Left ventricle myocardium inferior (tissue), 1 donor: Measurements from ENCODE around the gene TAF1D. TPM values are rescaled to one million over a fixed set of nuclear protein-coding genes. Genes with fewer than 3 reads are reported as not detected.

Experiments used
- DNase-seq: peaks from one replicate; pipeline ENCODE4 v3.0.0-alpha.2; 2020
- H3K27ac ChIP-seq: fragments of 200-600 bp; replicated peaks from 2 replicates; pipeline ENCODE4 v1.8.0; 2021
- H3K27me3 ChIP-seq: fragments of 200-600 bp; 2 replicates; pipeline ENCODE4 v1.8.0; 2021; ENCODE audit warnings: low read depth
- H3K36me3 ChIP-seq: fragments of 200-600 bp; 2 replicates; pipeline ENCODE4 v1.8.0; 2021
- H3K4me1 ChIP-seq: fragments of 200-600 bp; 2 replicates; pipeline ENCODE4 v1.8.0; 2021
- H3K4me3 ChIP-seq: fragments of 200-600 bp; 2 replicates; pipeline ENCODE4 v1.8.0; 2021; ENCODE audit warnings: mild to moderate bottlenecking, moderate library complexity
- H3K9me3 ChIP-seq: fragments of 200-600 bp; replicated peaks from 2 replicates; pipeline ENCODE4 v1.8.0; 2021
- intact Hi-C: fragments of 100-400 bp; cut with micrococcal nuclease; formaldehyde crosslinking; loops from one replicate; pipeline ENCODE4 v1.11.0; 2022
- total RNA-seq: library from RNA; stranded (reverse); fragmentation: NEBNext Ultra II Directional; extraction: Animal tissue kit (Norgen Biotek cat#: 25700); gene quantifications from one replicate; pipeline ENCODE4 v1.2.1, GENCODE V29; 2021
- TF ChIP-seq, protein P1 (sequence below): fragments of 200-600 bp; IDR thresholded peaks from 2 replicates; pipeline ENCODE4 v1.8.0; 2021; ENCODE audit warnings: antibody characterized with exemption, mild to moderate bottlenecking, borderline replicate concordance
- donor health status: DM: no; HTN: yes; CAD: no; lungs with severe emphysema.

The TAF1D gene
- total RNA-seq, 1 donor from 2014 or later = 32.6 TPM

- H3K36me3 ChIP-seq = peaks cover 90% of the 10 kb centered on the region
- TF ChIP-seq, protein P1, sequence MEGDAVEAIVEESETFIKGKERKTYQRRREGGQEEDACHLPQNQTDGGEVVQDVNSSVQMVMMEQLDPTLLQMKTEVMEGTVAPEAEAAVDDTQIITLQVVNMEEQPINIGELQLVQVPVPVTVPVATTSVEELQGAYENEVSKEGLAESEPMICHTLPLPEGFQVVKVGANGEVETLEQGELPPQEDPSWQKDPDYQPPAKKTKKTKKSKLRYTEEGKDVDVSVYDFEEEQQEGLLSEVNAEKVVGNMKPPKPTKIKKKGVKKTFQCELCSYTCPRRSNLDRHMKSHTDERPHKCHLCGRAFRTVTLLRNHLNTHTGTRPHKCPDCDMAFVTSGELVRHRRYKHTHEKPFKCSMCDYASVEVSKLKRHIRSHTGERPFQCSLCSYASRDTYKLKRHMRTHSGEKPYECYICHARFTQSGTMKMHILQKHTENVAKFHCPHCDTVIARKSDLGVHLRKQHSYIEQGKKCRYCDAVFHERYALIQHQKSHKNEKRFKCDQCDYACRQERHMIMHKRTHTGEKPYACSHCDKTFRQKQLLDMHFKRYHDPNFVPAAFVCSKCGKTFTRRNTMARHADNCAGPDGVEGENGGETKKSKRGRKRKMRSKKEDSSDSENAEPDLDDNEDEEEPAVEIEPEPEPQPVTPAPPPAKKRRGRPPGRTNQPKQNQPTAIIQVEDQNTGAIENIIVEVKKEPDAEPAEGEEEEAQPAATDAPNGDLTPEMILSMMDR = no peak
- no peak for DNase-seq
- no peak overlapping the region for H3K4me3 ChIP-seq
- no peaks in the 10 kb centered on the region for H3K9me3 ChIP-seq
- intact Hi-C loops = no loop called here
- H3K4me1 ChIP-seq = no peaks in the 10 kb centered on the region
- H3K27ac ChIP-seq = no peak overlapping the region
- no peaks in the 10 kb centered on the region for H3K27me3 ChIP-seq
Measured at GRCh38 chr11:93727985-93728791, 13.1 kb downstream of the TAF1D start.

DNA sequence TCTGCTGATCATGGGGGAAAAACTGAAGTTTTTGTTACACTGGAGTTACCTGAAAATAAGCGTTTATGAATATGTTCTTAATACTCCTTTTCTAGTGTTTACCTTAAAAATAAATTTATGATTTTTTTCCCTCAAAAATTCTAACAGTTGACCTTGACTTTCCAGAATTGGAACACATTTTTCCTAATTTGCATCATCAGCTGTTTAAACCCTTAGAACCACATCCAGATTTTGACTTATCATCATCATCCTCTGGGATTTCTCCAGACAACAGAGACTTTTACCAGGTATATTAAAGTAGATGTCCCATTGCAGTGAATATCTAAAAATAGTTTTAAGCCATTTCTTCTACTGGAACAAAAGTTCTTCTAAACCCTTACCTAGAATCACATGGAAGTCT lies 17.2 kb downstream of the TAF1D start:
- no peak for DNase-seq
- Histone ChIP-seq H3K4me3 (no peak overlapping the region), H3K27me3 (no peaks in the 10 kb centered on the region), H3K9me3 (no peaks in the 10 kb centered on the region), H3K36me3 (peaks cover 65% of the 10 kb centered on the region), H3K4me1 (no peaks in the 10 kb centered on the region), H3K27ac (no peak overlapping the region)
- TF ChIP-seq, protein P1 = no peak
- intact Hi-C loops = no loop called here

DNA sequence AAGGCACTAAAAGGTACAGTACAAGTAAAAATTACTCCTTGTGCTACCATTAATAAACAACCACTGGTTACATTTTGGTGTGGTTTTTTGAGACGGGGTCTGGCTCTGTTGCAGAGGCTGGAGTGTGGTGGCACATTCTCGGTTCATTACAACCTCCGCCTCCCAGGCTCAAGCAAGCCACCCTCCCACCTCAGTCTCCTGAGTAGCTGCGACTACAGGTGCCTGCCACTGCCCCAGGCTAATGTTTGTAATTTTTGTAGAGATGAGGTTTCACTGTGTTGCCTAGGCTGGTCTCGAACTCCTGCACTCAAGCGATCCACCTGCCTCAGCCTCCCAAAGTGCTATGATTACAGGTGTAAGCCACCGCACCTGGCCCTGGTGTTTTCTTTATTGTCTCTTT lies 20.8 kb downstream of the TAF1D start:
- TF ChIP-seq, protein P1 = no peak
- peaks cover 36% of the 10 kb centered on the region for H3K36me3 ChIP-seq
- intact Hi-C loops = no loop called here

DNA sequence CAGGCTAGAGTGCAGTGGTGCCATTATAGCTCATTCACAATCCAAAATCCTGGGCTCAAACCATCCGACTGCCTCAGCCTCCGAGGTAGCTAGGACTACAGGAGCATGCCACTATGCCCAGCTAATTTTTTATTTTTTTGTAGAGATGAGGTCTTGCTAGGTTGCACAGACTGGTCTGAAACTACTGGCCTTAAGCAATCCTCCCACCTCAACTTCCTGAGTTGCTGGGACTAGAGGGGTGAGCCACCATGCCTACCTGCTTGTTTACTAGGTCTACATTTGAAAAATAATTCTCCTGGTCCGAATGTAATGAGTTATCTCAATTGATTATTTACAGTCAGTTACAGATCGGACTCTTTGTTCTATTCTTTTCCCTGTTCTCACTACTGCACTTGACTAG lies 22.0 kb downstream of the TAF1D start:
- Histone ChIP-seq H3K27me3 (no peaks in the 10 kb centered on the region), H3K4me1 (peaks cover 21% of the 10 kb centered on the region), H3K36me3 (peaks cover 30% of the 10 kb centered on the region), H3K27ac (no peak overlapping the region), H3K9me3 (no peaks in the 10 kb centered on the region), H3K4me3 (no peak overlapping the region)
- intact Hi-C loops = no loop called here
- no peak for DNase-seq
- TF ChIP-seq, protein P1 = no peak

More for the DNA sequence above, 20.8 kb downstream of the TAF1D start:
- H3K27me3 ChIP-seq = no peaks in the 10 kb centered on the region
- no peak overlapping the region for H3K27ac ChIP-seq
- no peak for DNase-seq
- H3K9me3 ChIP-seq = no peaks in the 10 kb centered on the region
- H3K4me3 ChIP-seq = no peak overlapping the region
- H3K4me1 ChIP-seq = peaks cover 19% of the 10 kb centered on the region

- DNase-seq = no peak
- Histone ChIP-seq H3K36me3 (peaks cover 25% of the 10 kb centered on the region), H3K4me3 (no peak overlapping the region), H3K27ac (no peak overlapping the region), H3K9me3 (no peaks in the 10 kb centered on the region), H3K4me1 (peaks cover 21% of the 10 kb centered on the region), H3K27me3 (no peaks in the 10 kb centered on the region)
- TF ChIP-seq, protein P1 = no peak
- intact Hi-C loops = no loop called here
Measured at GRCh38 chr11:93718057-93718563, 23.2 kb downstream of the TAF1D start.
